Parathyroid adenoma (tissue), 2 donors: Measurements from ENCODE around the gene CHPF2.
A peak's percentile ranks its signal among the peaks of the same experiment; 100 is the strongest.

ENCODE experiments used
- H2AFZ ChIP-seq: fragments of 300-600 bp; sonication (generic); one replicate; pipeline ENCODE4 v1.7.0; 2017; ENCODE audit warnings: antibody characterized with exemption, mild to moderate bottlenecking
- H3K27ac ChIP-seq: fragments of 300-600 bp; sonication (generic); one replicate; pipeline ENCODE4 v1.7.0; 2017
- H3K27me3 ChIP-seq: fragments of 300-600 bp; sonication (generic); one replicate; pipeline ENCODE4 v1.7.0; 2017; ENCODE audit warnings: low read length; ENCODE audit not compliant: control insufficient read depth, insufficient read depth
- H3K36me3 ChIP-seq: fragments of 300-600 bp; sonication (generic); one replicate; pipeline ENCODE4 v1.7.0; 2017; ENCODE audit warnings: low read length; ENCODE audit not compliant: control insufficient read depth, insufficient read depth
- H3K4me1 ChIP-seq: fragments of 300-600 bp; sonication (generic); one replicate; pipeline ENCODE4 v1.7.0; 2017; ENCODE audit warnings: control low read depth
- H3K4me2 ChIP-seq: fragments of 300-600 bp; sonication (generic); one replicate; pipeline ENCODE4 v1.7.0; 2017; ENCODE audit warnings: low read length
- H3K4me3 ChIP-seq: fragments of 300-600 bp; sonication (generic); one replicate; pipeline ENCODE4 v1.7.0; 2017; ENCODE audit warnings: low read depth, low read length
- H3K79me2 ChIP-seq: fragments of 300-600 bp; sonication (generic); one replicate; pipeline ENCODE4 v1.7.0; 2017; ENCODE audit warnings: control low read depth
- H3K9ac ChIP-seq: fragments of 300-600 bp; sonication (generic); one replicate; pipeline ENCODE4 v1.7.0; 2017; ENCODE audit warnings: mild to moderate bottlenecking
- H3K9me3 ChIP-seq: fragments of 300-600 bp; sonication (generic); one replicate; pipeline ENCODE4 v1.7.0; 2017; ENCODE audit warnings: low read length; ENCODE audit not compliant: control insufficient read depth
- TF ChIP-seq, protein P1 (sequence below): fragments of 300-600 bp; sonication (generic); IDR thresholded peaks from one replicate; pipeline ENCODE4 v1.7.0; 2017; ENCODE audit warnings: antibody characterized with exemption, mild to moderate bottlenecking
- donor health status: primary hyperparathyroidism.

CHPF2 gene

DNA sequence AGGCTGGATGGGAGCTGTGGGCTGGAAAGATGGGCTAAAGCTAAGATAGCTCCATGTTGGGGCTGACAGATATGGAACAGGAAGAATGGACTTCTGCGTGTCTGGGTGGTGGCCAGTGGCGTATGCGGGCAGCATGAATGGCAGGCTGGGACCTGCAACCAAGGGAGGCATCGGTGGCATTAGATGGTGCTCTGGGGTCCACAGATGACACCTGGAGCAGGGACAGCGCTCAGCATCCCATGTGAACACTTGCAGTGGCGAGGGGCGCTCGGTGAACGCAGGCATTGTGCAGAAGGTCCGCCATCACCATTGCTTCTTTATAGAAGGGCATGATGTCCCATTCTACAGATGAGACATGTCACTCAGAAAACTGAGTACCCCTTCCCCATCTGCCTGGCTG lies 37.2 kb downstream of the CHPF2 start:
- TF ChIP-seq, protein P1, sequence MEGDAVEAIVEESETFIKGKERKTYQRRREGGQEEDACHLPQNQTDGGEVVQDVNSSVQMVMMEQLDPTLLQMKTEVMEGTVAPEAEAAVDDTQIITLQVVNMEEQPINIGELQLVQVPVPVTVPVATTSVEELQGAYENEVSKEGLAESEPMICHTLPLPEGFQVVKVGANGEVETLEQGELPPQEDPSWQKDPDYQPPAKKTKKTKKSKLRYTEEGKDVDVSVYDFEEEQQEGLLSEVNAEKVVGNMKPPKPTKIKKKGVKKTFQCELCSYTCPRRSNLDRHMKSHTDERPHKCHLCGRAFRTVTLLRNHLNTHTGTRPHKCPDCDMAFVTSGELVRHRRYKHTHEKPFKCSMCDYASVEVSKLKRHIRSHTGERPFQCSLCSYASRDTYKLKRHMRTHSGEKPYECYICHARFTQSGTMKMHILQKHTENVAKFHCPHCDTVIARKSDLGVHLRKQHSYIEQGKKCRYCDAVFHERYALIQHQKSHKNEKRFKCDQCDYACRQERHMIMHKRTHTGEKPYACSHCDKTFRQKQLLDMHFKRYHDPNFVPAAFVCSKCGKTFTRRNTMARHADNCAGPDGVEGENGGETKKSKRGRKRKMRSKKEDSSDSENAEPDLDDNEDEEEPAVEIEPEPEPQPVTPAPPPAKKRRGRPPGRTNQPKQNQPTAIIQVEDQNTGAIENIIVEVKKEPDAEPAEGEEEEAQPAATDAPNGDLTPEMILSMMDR, result no peak
- H3K9ac ChIP-seq, result no peak overlapping the region

GRCh38 chr7:151271699-151272355 lies 39.5 kb downstream of the CHPF2 start:
- no peak overlapping the region for H3K27ac ChIP-seq

More for the DNA sequence above, 37.2 kb downstream of the CHPF2 start:
- H3K27me3 ChIP-seq, result no peaks in the 10 kb centered on the region
- H3K4me1 ChIP-seq, result peaks cover 9% of the 10 kb centered on the region
- H2AFZ ChIP-seq, result no peak overlapping the region
- no peaks in the 10 kb centered on the region for H3K36me3 ChIP-seq
- no peak overlapping the region for H3K27ac ChIP-seq
- no peak overlapping the region for H3K4me3 ChIP-seq
- no peaks in the 10 kb centered on the region for H3K9me3 ChIP-seq
- H3K4me2 ChIP-seq, result no peak overlapping the region
- H3K79me2 ChIP-seq, result no peaks in the 10 kb centered on the region

GRCh38 chr7:151272405-151272804 lies 40.1 kb downstream of the CHPF2 start:
- H3K4me3 ChIP-seq, result no peak overlapping the region
- H3K36me3 ChIP-seq, result no peaks in the 10 kb centered on the region
- H3K9me3 ChIP-seq, result no peaks in the 10 kb centered on the region
- peak overlapping the region; percentile 19 for H3K4me2 ChIP-seq
- no peak overlapping the region for H3K9ac ChIP-seq
- no peak overlapping the region for H2AFZ ChIP-seq
- TF ChIP-seq, protein P1, result no peak
- H3K4me1 ChIP-seq, result peaks cover 16% of the 10 kb centered on the region
- no peaks in the 10 kb centered on the region for H3K79me2 ChIP-seq
- H3K27me3 ChIP-seq, result no peaks in the 10 kb centered on the region
- no peak overlapping the region for H3K27ac ChIP-seq

More at GRCh38 chr7:151271699-151272355, 39.5 kb downstream of the CHPF2 start:
- Histone ChIP-seq H3K9ac (no peak overlapping the region), H3K79me2 (no peaks in the 10 kb centered on the region), H2AFZ (peak overlapping the region; percentile 30), H3K27me3 (no peaks in the 10 kb centered on the region), H3K9me3 (no peaks in the 10 kb centered on the region), H3K4me1 (peaks cover 16% of the 10 kb centered on the region), H3K4me3 (no peak overlapping the region), H3K4me2 (peak overlapping the region; percentile 19), H3K36me3 (no peaks in the 10 kb centered on the region)
- TF ChIP-seq, protein P1, result no peak

DNA sequence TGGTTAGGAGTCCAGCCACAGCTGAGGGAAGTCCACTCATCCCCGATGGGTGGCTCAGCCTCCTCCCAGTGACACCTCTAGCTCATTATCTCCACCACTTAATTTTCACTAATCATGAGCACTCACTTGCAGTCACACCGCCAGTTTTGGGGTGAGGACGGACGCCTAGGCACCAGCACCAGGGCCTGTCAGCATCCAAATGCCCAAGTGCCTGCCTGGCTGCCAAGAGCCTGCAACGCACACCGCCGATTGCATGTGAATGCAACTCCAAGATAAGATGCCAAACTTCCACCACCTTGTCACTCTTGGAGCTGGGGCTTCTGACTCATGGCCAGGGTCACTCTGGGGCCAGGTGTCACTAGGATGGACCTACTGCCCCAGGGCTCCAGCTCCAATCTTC lies 40.6 kb downstream of the CHPF2 start:
- no peaks in the 10 kb centered on the region for H3K79me2 ChIP-seq
- H3K27me3 ChIP-seq, result no peaks in the 10 kb centered on the region
- H3K4me3 ChIP-seq, result no peak overlapping the region
- no peaks in the 10 kb centered on the region for H3K9me3 ChIP-seq
- H2AFZ ChIP-seq, result no peak overlapping the region
- TF ChIP-seq, protein P1, result no peak
- no peaks in the 10 kb centered on the region for H3K36me3 ChIP-seq
- H3K27ac ChIP-seq, result no peak overlapping the region
- no peak overlapping the region for H3K4me2 ChIP-seq
- no peak overlapping the region for H3K9ac ChIP-seq
- peaks cover 16% of the 10 kb centered on the region for H3K4me1 ChIP-seq
